Adrenal gland (tissue), 5 donors: Measurements from ENCODE around the gene PURA.

Experiments used
- POLR2A ChIP-seq, 2 donors: fragments of 450-650 bp; IDR thresholded peaks; one replicate each; pipeline ENCODE4 v1.6.1; 2017; ENCODE audit warnings: antibody characterized with exemption in 2 of 2, mild to moderate bottlenecking in 2 of 2, moderate library complexity in 1 of 2
- TF ChIP-seq, protein P1 (sequence below), 6 experiments: fragments of 450-650 bp in 4 of 6; fragments of 200-600 bp in 2 of 6; sonication (generic) in 1 of 6; IDR thresholded peaks; 1 replicate in 5 of 6; 2 replicates in 1 of 6; pipeline versions ENCODE4 v1.5.1 to v1.8.0; 2016 to 2021; ENCODE audit warnings: antibody characterized with exemption in 6 of 6, mild to moderate bottlenecking in 2 of 6, moderate library complexity in 1 of 6
- donor health status: DM: no; HTN: no; CAD: no.

DNA sequence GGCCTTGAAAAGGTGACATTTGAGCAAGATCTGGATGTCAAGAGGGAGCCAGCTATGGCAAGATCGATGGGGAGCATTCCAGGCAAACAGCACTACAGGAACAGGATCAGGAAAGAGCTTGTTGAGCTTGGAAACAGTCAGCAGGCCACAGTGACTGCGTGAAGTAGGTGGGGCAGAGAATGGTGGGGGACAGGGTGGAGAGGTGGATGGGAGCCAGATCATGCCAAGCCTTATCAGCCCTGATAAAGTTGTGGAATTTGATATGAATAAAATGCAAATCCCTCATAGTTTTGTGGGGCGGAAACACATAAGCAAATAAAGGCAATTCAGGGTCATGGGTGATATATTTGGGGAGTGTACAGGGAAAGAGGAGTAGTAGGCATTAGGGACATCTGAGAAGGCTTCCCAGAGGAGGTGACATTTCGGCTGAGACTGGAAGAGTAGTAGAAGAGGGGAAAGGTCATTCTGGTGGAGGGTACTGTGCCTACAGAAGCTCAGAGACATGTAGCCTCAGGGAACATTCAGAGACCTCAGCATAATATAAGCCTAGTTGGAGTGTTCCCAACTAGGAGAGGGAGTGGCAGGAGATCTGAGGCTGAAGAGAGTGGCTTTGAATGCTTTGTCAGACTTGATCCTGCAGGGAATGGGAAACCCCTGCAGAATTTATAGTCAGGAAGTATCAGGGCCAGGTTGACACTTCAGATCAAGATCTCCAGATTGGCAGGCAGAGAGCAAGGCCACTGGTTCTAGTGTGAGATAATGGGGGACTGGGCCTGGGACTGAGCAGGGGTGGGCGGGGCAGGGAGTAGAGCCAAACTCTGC lies 51.4 kb downstream of the PURA start:
- TF ChIP-seq, protein P1, sequence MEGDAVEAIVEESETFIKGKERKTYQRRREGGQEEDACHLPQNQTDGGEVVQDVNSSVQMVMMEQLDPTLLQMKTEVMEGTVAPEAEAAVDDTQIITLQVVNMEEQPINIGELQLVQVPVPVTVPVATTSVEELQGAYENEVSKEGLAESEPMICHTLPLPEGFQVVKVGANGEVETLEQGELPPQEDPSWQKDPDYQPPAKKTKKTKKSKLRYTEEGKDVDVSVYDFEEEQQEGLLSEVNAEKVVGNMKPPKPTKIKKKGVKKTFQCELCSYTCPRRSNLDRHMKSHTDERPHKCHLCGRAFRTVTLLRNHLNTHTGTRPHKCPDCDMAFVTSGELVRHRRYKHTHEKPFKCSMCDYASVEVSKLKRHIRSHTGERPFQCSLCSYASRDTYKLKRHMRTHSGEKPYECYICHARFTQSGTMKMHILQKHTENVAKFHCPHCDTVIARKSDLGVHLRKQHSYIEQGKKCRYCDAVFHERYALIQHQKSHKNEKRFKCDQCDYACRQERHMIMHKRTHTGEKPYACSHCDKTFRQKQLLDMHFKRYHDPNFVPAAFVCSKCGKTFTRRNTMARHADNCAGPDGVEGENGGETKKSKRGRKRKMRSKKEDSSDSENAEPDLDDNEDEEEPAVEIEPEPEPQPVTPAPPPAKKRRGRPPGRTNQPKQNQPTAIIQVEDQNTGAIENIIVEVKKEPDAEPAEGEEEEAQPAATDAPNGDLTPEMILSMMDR (IDR thresholded peaks at IDR 0.05): no peak
- no peak for TF ChIP-seq POLR2A (IDR thresholded peaks at IDR 0.05)
